Loucy (cell line): ENCODE results near the gene MRPL45.
"Not testable (repeated sequence)": the region's sequence is repeated elsewhere in the genome, so short reads cannot be mapped to it uniquely, and the experiment has no call there.

Experiments used
- CTCF ChIP-seq: fragments of 200-600 bp; sonication (generic); conservative IDR thresholded peaks from 2 replicates; pipeline ENCODE4 v1.5.1; 2014; ENCODE audit warnings: mild to moderate bottlenecking, antibody characterized with exemption, low read length
- EZH2phosphoT487 ChIP-seq: fragments of 200-600 bp; IDR thresholded peaks from 2 replicates; pipeline ENCODE4 v1.6.1; 2018; ENCODE audit warnings: antibody characterized with exemption, mild to moderate bottlenecking, moderate library complexity, borderline replicate concordance

GRCh38 chr17:38295602-38296365 lies 1.2 kb upstream of the MRPL45 start:
- TF ChIP-seq CTCF, EZH2phosphoT487: not testable (repeated sequence)
